B cell (primary cell): Measurements from ENCODE around the gene ENTPD1. TPM values are rescaled to one million over a fixed set of nuclear protein-coding genes. Genes with fewer than 3 reads are reported as not detected.

Source experiments
- ATAC-seq: fragments of 200-7000 bp; cut with Tn5 transposase; one replicate; pipeline ENCODE4 v1.10.0; 2021; ENCODE audit warnings: low read depth, mild to moderate bottlenecking, moderate number of reproducible peaks, moderate library complexity
- CTCF ChIA-PET: fragments of 350-600 bp; sonication (Branson Sonifier 250); formaldehyde crosslinking; loops from one replicate; lab custom pipeline; 2021; ENCODE audit warnings: antibody characterized with exemption, inconsistent platforms; lab: Charles Lee
- POLR2A ChIA-PET: fragments of 350-600 bp; sonication (Branson Sonifier 250); formaldehyde crosslinking; loops from one replicate; lab custom pipeline; 2021; ENCODE audit warnings: antibody characterized with exemption; lab: Charles Lee
- DNase-seq: peaks from one replicate; pipeline ENCODE4 v3.0.0; 2013
- H2AFZ ChIP-seq: 2 replicates; pipeline ENCODE4 v1.6.1; 2012; ENCODE audit warnings: mild to moderate bottlenecking, low read depth, low read length; ENCODE audit not compliant: insufficient read depth, poor library complexity, severe bottlenecking
- H3K27ac ChIP-seq, 2 donors: 1 replicate in 1 of 2; 2 replicates in 1 of 2; pipeline ENCODE4 v1.5.1; 2012 to 2013; ENCODE audit warnings: low read length in 2 of 2, mild to moderate bottlenecking in 2 of 2, moderate library complexity in 1 of 2
- H3K27me3 ChIP-seq, 4 experiments: fragments of 200-600 bp in 1 of 4; sonication (generic) in 1 of 4; replicated peaks in 1 of 4; 1 replicate in 2 of 4; 2 replicates in 2 of 4; pipeline versions ENCODE4 v1.6.1 to v1.7.0; 2013 to 2016; ENCODE audit warnings: low read length in 3 of 4, mild to moderate bottlenecking in 2 of 4, mixed read lengths in 1 of 4, moderate library complexity in 1 of 4; ENCODE audit not compliant: insufficient read depth in 4 of 4, control insufficient read depth in 3 of 4; ENCODE audit errors: control extremely low read depth in 1 of 4
- H3K36me3 ChIP-seq, 2 experiments: replicated peaks in 1 of 2; 1 replicate in 1 of 2; 2 replicates in 1 of 2; pipeline versions ENCODE4 v1.6.1 to v1.7.1; 2013; ENCODE audit warnings: low read length in 1 of 2; ENCODE audit not compliant: insufficient read depth in 2 of 2, control insufficient read depth in 1 of 2; ENCODE audit errors: control extremely low read depth in 1 of 2, extremely low read depth in 1 of 2
- H3K4me1 ChIP-seq, 2 donors: fragments of 200-600 bp in 1 of 2; sonication (generic) in 1 of 2; 1 replicate in 1 of 2; 2 replicates in 1 of 2; pipeline versions ENCODE4 v1.5.1 to v1.6.1; 2013 to 2017; ENCODE audit warnings: low read length in 2 of 2; ENCODE audit not compliant: control insufficient read depth in 2 of 2, insufficient read depth in 2 of 2
- H3K4me2 ChIP-seq: replicated peaks from 2 replicates; pipeline ENCODE3; 2012; ENCODE audit warnings: mild to moderate bottlenecking, low read depth, low read length; ENCODE audit not compliant: poor library complexity, severe bottlenecking
- H3K4me3 ChIP-seq, 5 experiments: fragments of 200-600 bp in 1 of 5; sonication (generic) in 1 of 5; 1 replicate in 3 of 5; 2 replicates in 2 of 5; pipeline versions ENCODE4 v1.5.1 to v1.7.0; 2011 to 2016; ENCODE audit warnings: low read length in 4 of 5, mild to moderate bottlenecking in 4 of 5, low read depth in 2 of 5, control low read depth in 1 of 5, moderate library complexity in 1 of 5; ENCODE audit not compliant: insufficient read depth in 1 of 5; ENCODE audit errors: control extremely low read depth in 1 of 5, extremely low read depth in 1 of 5
- H3K79me2 ChIP-seq: fragments of 200-600 bp; sonication (generic); one replicate; pipeline ENCODE4 v1.6.0; 2016; ENCODE audit warnings: low read length; ENCODE audit not compliant: control insufficient read depth, insufficient read depth
- H3K9ac ChIP-seq: fragments of 200-600 bp; sonication (generic); 2 replicates; pipeline ENCODE4 v1.6.1; 2017; ENCODE audit warnings: mild to moderate bottlenecking, low read length, moderate library complexity
- H3K9me3 ChIP-seq, 3 donors: one replicate each; pipeline versions ENCODE4 v1.6.1 to v1.7.1; 2013; ENCODE audit warnings: low read length in 2 of 3; ENCODE audit not compliant: control insufficient read depth in 2 of 3, insufficient read depth in 1 of 3; ENCODE audit errors: control extremely low read depth in 1 of 3
- H4K20me1 ChIP-seq: 2 replicates; pipeline ENCODE4 v1.6.0; 2012; ENCODE audit warnings: mild to moderate bottlenecking, low read length; ENCODE audit not compliant: insufficient read depth, control insufficient read depth, poor library complexity, severe bottlenecking
- H3K27ac Mint-ChIP-seq: one replicate; pipeline ENCODE4 v1.8.0; 2021; ENCODE audit warnings: mixed read lengths
- H3K27me3 Mint-ChIP-seq: one replicate; pipeline ENCODE4 v1.8.0; 2021; ENCODE audit warnings: mixed read lengths
- H3K4me1 Mint-ChIP-seq: one replicate; pipeline ENCODE4 v1.8.0; 2021; ENCODE audit warnings: mixed read lengths
- H3K4me3 Mint-ChIP-seq: one replicate; pipeline ENCODE4 v1.8.0; 2021; ENCODE audit warnings: mixed read lengths
- H3K9me3 Mint-ChIP-seq: one replicate; pipeline ENCODE4 v1.8.0; 2022; ENCODE audit warnings: mixed read lengths; ENCODE audit not compliant: insufficient read depth
- EZH2 ChIP-seq: IDR thresholded peaks from 2 replicates; pipeline ENCODE4 v1.6.1; 2012; ENCODE audit warnings: borderline replicate concordance, low read depth, mild to moderate bottlenecking, moderate library complexity, low read length; ENCODE audit not compliant: insufficient read depth, poor library complexity, severe bottlenecking
- WGBS: methylation state at CpG from one replicate; pipeline ENCODE4 v1.1.5; 2013; ENCODE audit warnings: missing lambda C conversion rate; ENCODE audit not compliant: insufficient coverage; 5-methylcytosine and 5-hydroxymethylcytosine counted together
- intact Hi-C: fragments of 100-400 bp; cut with micrococcal nuclease; formaldehyde crosslinking; loops from one replicate; pipeline ENCODE4 v1.10.0; 2022
- polyA plus RNA-seq: library from polyadenylated mRNA; depleted of rRNA; stranded (reverse); fragments of >200 nt; gene quantifications from 2 replicates; pipeline ENCODE4 v1.2.3, GENCODE V29; 2012
- total RNA-seq, 2 donors: library from RNA; stranded (reverse); fragments of 120-200 nt in 1 of 2; gene quantifications; 1 replicate in 1 of 2; 2 replicates in 1 of 2; pipeline versions ENCODE4 v1.2.3 to v1.2.4, GENCODE V29; 2013 to 2022
- TF ChIP-seq, protein P1 (sequence below): fragments of 200-600 bp; IDR thresholded peaks from one replicate; pipeline ENCODE4 v1.8.0; 2022; ENCODE audit warnings: antibody characterized with exemption, mild to moderate bottlenecking

The ENTPD1 gene
- total and polyA plus RNA-seq, 2 donors (not counting 1 experiment from before 2014, with no cell fraction given): 25.9 to 96.3 TPM

GRCh38 chr10:95832216-95833041, 76.5 kb downstream of the ENTPD1 start:
- H3K9me3 ChIP-seq: no peaks in the 10 kb centered on the region
- H3K79me2 ChIP-seq: peaks cover 69% of the 10 kb centered on the region
- H3K36me3 ChIP-seq: peaks cover 0 to 3% of the 10 kb centered on the region in 2 experiments
- intact Hi-C loops: loop anchor here (1.0 to 2.0 kb wide), 4 partner anchors 9 to 74 kb away; no protein-coding TSS in a partner anchor
- H3K4me1 Mint-ChIP-seq: peaks cover 82% of the 10 kb centered on the region
- H2AFZ ChIP-seq: peak overlapping the region; percentile 22
- ATAC-seq: peak; percentile 89
- H3K27ac Mint-ChIP-seq: peak overlapping the region; percentile 96
- no peak for TF ChIP-seq EZH2
- TF ChIP-seq, protein P1, sequence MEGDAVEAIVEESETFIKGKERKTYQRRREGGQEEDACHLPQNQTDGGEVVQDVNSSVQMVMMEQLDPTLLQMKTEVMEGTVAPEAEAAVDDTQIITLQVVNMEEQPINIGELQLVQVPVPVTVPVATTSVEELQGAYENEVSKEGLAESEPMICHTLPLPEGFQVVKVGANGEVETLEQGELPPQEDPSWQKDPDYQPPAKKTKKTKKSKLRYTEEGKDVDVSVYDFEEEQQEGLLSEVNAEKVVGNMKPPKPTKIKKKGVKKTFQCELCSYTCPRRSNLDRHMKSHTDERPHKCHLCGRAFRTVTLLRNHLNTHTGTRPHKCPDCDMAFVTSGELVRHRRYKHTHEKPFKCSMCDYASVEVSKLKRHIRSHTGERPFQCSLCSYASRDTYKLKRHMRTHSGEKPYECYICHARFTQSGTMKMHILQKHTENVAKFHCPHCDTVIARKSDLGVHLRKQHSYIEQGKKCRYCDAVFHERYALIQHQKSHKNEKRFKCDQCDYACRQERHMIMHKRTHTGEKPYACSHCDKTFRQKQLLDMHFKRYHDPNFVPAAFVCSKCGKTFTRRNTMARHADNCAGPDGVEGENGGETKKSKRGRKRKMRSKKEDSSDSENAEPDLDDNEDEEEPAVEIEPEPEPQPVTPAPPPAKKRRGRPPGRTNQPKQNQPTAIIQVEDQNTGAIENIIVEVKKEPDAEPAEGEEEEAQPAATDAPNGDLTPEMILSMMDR: no peak
- 60% methylated on average over 1 of the region's 6 CpGs for WGBS
- peak overlapping the region; percentile 89 to 95 for H3K27ac ChIP-seq
- ChIA-PET POLR2A (interaction anchor here (0.9 to 4.5 kb wide), 9 partner anchors 9 to 139 kb away, joined by 3 to 47 read pairs (median 4); partner anchors contain the start of genes ENTPD1 and TCTN3), CTCF (interaction anchor here (0.6 to 22.3 kb wide), 15 partner anchors 9 to 402 kb away, joined by 3 to 704 read pairs (median 5); partner anchors contain the start of genes ENTPD1 and TCTN3)
- peak; percentile 94 for DNase-seq
- H3K4me2 ChIP-seq: peak overlapping the region; percentile 64
- no peaks in the 10 kb centered on the region for H3K27me3 ChIP-seq
- H3K4me1 ChIP-seq: peaks cover 82 to 87% of the 10 kb centered on the region in 2 donors
- no peaks in the 10 kb centered on the region for H3K9me3 Mint-ChIP-seq
- no peaks in the 10 kb centered on the region for H3K27me3 Mint-ChIP-seq
- H3K4me3 ChIP-seq: peak overlapping the region in 3 of 5 experiments; percentile 11 to 36 (median 23)
- H4K20me1 ChIP-seq: no peaks in the 10 kb centered on the region
- peak overlapping the region; percentile 83 for H3K4me3 Mint-ChIP-seq
- peak overlapping the region; percentile 50 for H3K9ac ChIP-seq
